Natural killer cell (primary cell): ENCODE data around the gene RNASE13. TPM values are rescaled to one million over a fixed set of nuclear protein-coding genes. Genes with fewer than 3 reads are reported as not detected.

Source experiments
- ATAC-seq, 3 donors: fragments of 150-1000 bp in 2 of 3; fragments of 200-7000 bp in 1 of 3; cut with Tn5 transposase; 1 replicate in 1 of 3; 2 replicates in 2 of 3; pipeline ENCODE4 v1.10.0; 2021; ENCODE audit warnings: mild to moderate bottlenecking in 2 of 3, moderate library complexity in 2 of 3
- DNase-seq, 2 donors: peaks; one replicate each; pipeline versions ENCODE4 v3.0.0 to v3.0.0-alpha.2; 2013 to 2021; ENCODE audit warnings: mixed read lengths in 1 of 2
- H3K27ac ChIP-seq: one replicate; pipeline ENCODE4 v1.5.1; 2013; ENCODE audit warnings: mild to moderate bottlenecking, low read length
- H3K27me3 ChIP-seq: one replicate; pipeline ENCODE4 v1.6.1; 2013; ENCODE audit warnings: low read length; ENCODE audit not compliant: control insufficient read depth, insufficient read depth
- H3K36me3 ChIP-seq: one replicate; pipeline ENCODE4 v1.6.1; 2013; ENCODE audit warnings: low read length; ENCODE audit not compliant: control insufficient read depth, insufficient read depth
- H3K4me1 ChIP-seq: one replicate; pipeline ENCODE4 v1.6.1; 2013; ENCODE audit warnings: low read length; ENCODE audit not compliant: control insufficient read depth, insufficient read depth
- H3K4me3 ChIP-seq: one replicate; pipeline ENCODE4 v1.5.1; 2013; ENCODE audit warnings: low read length
- H3K9me3 ChIP-seq: one replicate; pipeline ENCODE4 v1.6.1; 2013; ENCODE audit warnings: low read length; ENCODE audit not compliant: control insufficient read depth, insufficient read depth
- H3K27ac Mint-ChIP-seq, 2 donors: one replicate each; pipeline ENCODE4 v1.8.0; 2022; ENCODE audit warnings: mild to moderate bottlenecking in 2 of 2, mixed read lengths in 2 of 2, moderate library complexity in 1 of 2
- H3K27me3 Mint-ChIP-seq, 2 donors: one replicate each; pipeline ENCODE4 v1.8.0; 2022; ENCODE audit warnings: low read depth in 2 of 2, mixed read lengths in 2 of 2
- H3K36me3 Mint-ChIP-seq: one replicate; pipeline ENCODE4 v1.8.0; 2022; ENCODE audit warnings: mixed read lengths
- H3K4me1 Mint-ChIP-seq, 2 donors: one replicate each; pipeline ENCODE4 v1.8.0; 2022; ENCODE audit warnings: mixed read lengths in 2 of 2
- H3K4me3 Mint-ChIP-seq: one replicate; pipeline ENCODE4 v1.8.0; 2022; ENCODE audit warnings: mild to moderate bottlenecking, moderate library complexity, mixed read lengths
- H3K9me3 Mint-ChIP-seq, 2 donors: one replicate each; pipeline ENCODE4 v1.8.0; 2022; ENCODE audit warnings: mixed read lengths in 2 of 2
- WGBS: methylation state at CpG from one replicate; pipeline ENCODE4 v1.1.7; 2013; ENCODE audit warnings: missing lambda C conversion rate; ENCODE audit not compliant: insufficient coverage; 5-methylcytosine and 5-hydroxymethylcytosine counted together
- intact Hi-C: fragments of 100-400 bp; cut with micrococcal nuclease; formaldehyde crosslinking; loops from one replicate; pipeline ENCODE4 v1.14.2; 2022
- total RNA-seq, 4 donors: library from RNA; stranded (reverse); fragments of 120-200 nt in 1 of 4; gene quantifications; one replicate each; pipeline versions ENCODE4 v1.2.3 to v1.2.4, GENCODE V29; 2013 to 2022
- TF ChIP-seq, protein P1 (sequence below): fragments of 200-600 bp; IDR thresholded peaks from one replicate; pipeline ENCODE4 v1.8.0; 2022; ENCODE audit warnings: antibody characterized with exemption

RNASE13 gene
- total RNA-seq, 3 donors from 2014 or later (not counting 1 experiment from before 2014, with no cell fraction given) = not detected

DNA sequence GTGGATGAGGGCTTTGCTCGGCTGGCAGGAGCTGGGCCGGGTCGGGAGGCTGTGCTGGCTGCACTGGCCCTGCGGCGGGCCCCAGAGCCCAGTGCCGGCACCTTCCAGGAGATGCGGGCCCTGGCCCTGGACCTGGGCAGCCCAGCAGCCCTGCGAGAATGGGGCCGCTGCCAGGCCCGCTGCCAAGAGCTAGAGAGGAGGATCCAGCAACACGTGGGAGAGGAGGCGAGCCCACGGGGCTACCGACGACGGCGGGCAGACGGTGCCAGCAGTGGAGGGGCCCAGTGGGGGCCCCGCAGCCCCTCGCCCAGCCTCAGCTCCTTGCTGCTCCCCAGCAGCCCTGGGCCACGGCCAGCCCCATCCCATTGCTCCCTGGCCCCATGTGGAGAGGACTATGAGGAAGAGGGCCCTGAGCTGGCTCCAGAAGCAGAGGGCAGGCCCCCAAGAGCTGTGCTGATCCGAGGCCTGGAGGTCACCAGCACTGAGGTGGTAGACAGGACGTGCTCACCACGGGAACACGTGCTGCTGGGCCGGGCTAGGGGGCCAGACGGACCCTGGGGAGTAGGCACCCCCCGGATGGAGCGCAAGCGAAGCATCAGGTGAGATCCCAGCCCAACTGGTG is 47.0 kb upstream of the RNASE13 start:
- Mint-ChIP-seq H3K27ac (no peak overlapping the region), H3K4me3 (no peak overlapping the region), H3K4me1 (peaks cover 3 to 4% of the 10 kb centered on the region in 2 donors), H3K36me3 (no peaks in the 10 kb centered on the region), H3K27me3 (peaks cover 0 to 12% of the 10 kb centered on the region in 2 donors), H3K9me3 (no peaks in the 10 kb centered on the region)
- no peak overlapping the region for H3K27ac ChIP-seq
- H3K36me3 ChIP-seq = no peaks in the 10 kb centered on the region
- TF ChIP-seq, protein P1, sequence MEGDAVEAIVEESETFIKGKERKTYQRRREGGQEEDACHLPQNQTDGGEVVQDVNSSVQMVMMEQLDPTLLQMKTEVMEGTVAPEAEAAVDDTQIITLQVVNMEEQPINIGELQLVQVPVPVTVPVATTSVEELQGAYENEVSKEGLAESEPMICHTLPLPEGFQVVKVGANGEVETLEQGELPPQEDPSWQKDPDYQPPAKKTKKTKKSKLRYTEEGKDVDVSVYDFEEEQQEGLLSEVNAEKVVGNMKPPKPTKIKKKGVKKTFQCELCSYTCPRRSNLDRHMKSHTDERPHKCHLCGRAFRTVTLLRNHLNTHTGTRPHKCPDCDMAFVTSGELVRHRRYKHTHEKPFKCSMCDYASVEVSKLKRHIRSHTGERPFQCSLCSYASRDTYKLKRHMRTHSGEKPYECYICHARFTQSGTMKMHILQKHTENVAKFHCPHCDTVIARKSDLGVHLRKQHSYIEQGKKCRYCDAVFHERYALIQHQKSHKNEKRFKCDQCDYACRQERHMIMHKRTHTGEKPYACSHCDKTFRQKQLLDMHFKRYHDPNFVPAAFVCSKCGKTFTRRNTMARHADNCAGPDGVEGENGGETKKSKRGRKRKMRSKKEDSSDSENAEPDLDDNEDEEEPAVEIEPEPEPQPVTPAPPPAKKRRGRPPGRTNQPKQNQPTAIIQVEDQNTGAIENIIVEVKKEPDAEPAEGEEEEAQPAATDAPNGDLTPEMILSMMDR = no peak
- peaks cover 2% of the 10 kb centered on the region for H3K4me1 ChIP-seq
- H3K4me3 ChIP-seq = no peak overlapping the region
- ATAC-seq = no peak
- no peak for DNase-seq
- intact Hi-C loops = no loop called here
- 88% methylated on average over 30 of the region's 30 CpGs for WGBS
- no peaks in the 10 kb centered on the region for H3K27me3 ChIP-seq
- no peaks in the 10 kb centered on the region for H3K9me3 ChIP-seq

- Histone ChIP-seq H3K36me3 (no peaks in the 10 kb centered on the region), H3K27ac (no peak overlapping the region), H3K9me3 (no peaks in the 10 kb centered on the region), H3K27me3 (peaks cover 2% of the 10 kb centered on the region), H3K4me3 (no peak overlapping the region), H3K4me1 (no peaks in the 10 kb centered on the region)
- TF ChIP-seq, protein P1 = no peak
- DNase-seq = no peak
- no peaks in the 10 kb centered on the region for H3K9me3 Mint-ChIP-seq
- WGBS = 90% methylated on average over 8 of the region's 10 CpGs
- H3K4me1 Mint-ChIP-seq = no peaks in the 10 kb centered on the region
- H3K4me3 Mint-ChIP-seq = no peak overlapping the region
- ATAC-seq = no peak
- H3K36me3 Mint-ChIP-seq = no peaks in the 10 kb centered on the region
- no peak overlapping the region for H3K27ac Mint-ChIP-seq
- intact Hi-C loops = no loop called here
- peaks cover 1 to 2% of the 10 kb centered on the region in 2 donors for H3K27me3 Mint-ChIP-seq
Observed at GRCh38 chr14:21078726-21079125, 44.1 kb upstream of the RNASE13 start.

GRCh38 chr14:21078287-21078686 is 43.7 kb upstream of the RNASE13 start:
- Mint-ChIP-seq H3K9me3 (no peaks in the 10 kb centered on the region), H3K27me3 (peaks cover 6 to 7% of the 10 kb centered on the region in 2 donors), H3K4me1 (no peaks in the 10 kb centered on the region), H3K36me3 (no peaks in the 10 kb centered on the region), H3K4me3 (no peak overlapping the region), H3K27ac (no peak overlapping the region)
- intact Hi-C loops = no loop called here
- Histone ChIP-seq H3K4me1 (no peaks in the 10 kb centered on the region), H3K36me3 (no peaks in the 10 kb centered on the region), H3K27me3 (peaks cover 2% of the 10 kb centered on the region), H3K9me3 (no peaks in the 10 kb centered on the region), H3K4me3 (no peak overlapping the region), H3K27ac (no peak overlapping the region)
- ATAC-seq (no peak), DNase-seq (no peak)
- TF ChIP-seq, protein P1 = no peak
- 88% methylated on average over 5 of the region's 5 CpGs for WGBS

DNA sequence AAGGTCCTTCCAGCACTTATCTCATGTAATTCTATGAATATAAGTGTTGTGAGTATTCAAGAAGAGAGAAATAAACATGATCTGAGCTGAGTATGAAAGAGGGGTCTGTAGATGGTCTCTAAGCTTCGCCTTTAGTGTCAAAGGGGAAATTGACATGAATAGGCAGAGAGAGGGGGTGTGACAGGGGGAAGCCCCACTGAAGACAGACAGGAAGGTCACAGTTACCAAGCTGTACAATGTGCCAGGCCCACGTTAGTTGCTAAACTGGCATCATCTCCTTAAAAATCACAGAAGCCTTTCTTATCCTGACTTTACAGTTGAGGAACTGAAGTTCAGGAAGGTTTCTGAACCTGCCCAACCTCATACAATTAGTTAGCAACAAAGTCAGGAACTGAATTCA is 43.1 kb upstream of the RNASE13 start:
- Histone ChIP-seq H3K36me3 (no peaks in the 10 kb centered on the region), H3K27ac (no peak overlapping the region)
- DNase-seq = no peak

More for the DNA sequence above, 43.1 kb upstream of the RNASE13 start:
- Mint-ChIP-seq H3K4me3 (no peak overlapping the region), H3K36me3 (no peaks in the 10 kb centered on the region), H3K27ac (no peak overlapping the region), H3K27me3 (peaks cover 9 to 12% of the 10 kb centered on the region in 2 donors), H3K9me3 (no peaks in the 10 kb centered on the region), H3K4me1 (no peaks in the 10 kb centered on the region)
- WGBS = 42% methylated on average over 2 of the region's 2 CpGs
- TF ChIP-seq, protein P1 = no peak
- H3K4me3 ChIP-seq = no peak overlapping the region
- peaks cover 3% of the 10 kb centered on the region for H3K4me1 ChIP-seq
- H3K9me3 ChIP-seq = no peaks in the 10 kb centered on the region
- no peak for ATAC-seq
- H3K27me3 ChIP-seq = peaks cover 2% of the 10 kb centered on the region
- intact Hi-C loops = no loop called here
